DOHH2 (cell line): Measurements from ENCODE around the gene SYT7.

Experiments
- H3F3A ChIP-seq: fragments of 200-600 bp; sonication (generic), shearing (Covaris generic); 2 replicates; pipeline ENCODE4 v1.6.0; 2016; ENCODE audit warnings: antibody characterized with exemption, mild to moderate bottlenecking; ENCODE audit not compliant: control insufficient read depth, insufficient read depth
- H3K27ac ChIP-seq: fragments of 200-600 bp; sonication (generic); 2 replicates; pipeline ENCODE4 v1.5.1; 2014; ENCODE audit warnings: low read depth, mild to moderate bottlenecking, low read length, moderate library complexity
- H3K27me3 ChIP-seq: fragments of 200-600 bp; sonication (generic); 2 replicates; pipeline ENCODE4 v1.6.1; 2014; ENCODE audit warnings: mild to moderate bottlenecking, low read length, mixed read lengths; ENCODE audit not compliant: control insufficient read depth
- H3K36me3 ChIP-seq: fragments of 200-600 bp; sonication (generic); 2 replicates; pipeline ENCODE4 v1.6.1; 2014; ENCODE audit warnings: mild to moderate bottlenecking, low read length, moderate library complexity, mixed read lengths; ENCODE audit not compliant: control insufficient read depth
- H3K4me1 ChIP-seq: fragments of 200-600 bp; sonication (generic); 2 replicates; pipeline ENCODE4 v1.6.1; 2014; ENCODE audit warnings: mild to moderate bottlenecking, low read length, mixed read lengths; ENCODE audit not compliant: control insufficient read depth
- H3K4me2 ChIP-seq: fragments of 200-600 bp; sonication (generic); 2 replicates; pipeline ENCODE4 v1.6.0; 2014; ENCODE audit warnings: mild to moderate bottlenecking, low read length, moderate library complexity
- H3K4me3 ChIP-seq: fragments of 200-600 bp; sonication (generic); 2 replicates; pipeline ENCODE4 v1.5.1; 2014; ENCODE audit warnings: mild to moderate bottlenecking, low read length, mixed read lengths
- H3K79me2 ChIP-seq: fragments of 200-600 bp; sonication (generic); 2 replicates; pipeline ENCODE4 v1.6.1; 2014; ENCODE audit warnings: mild to moderate bottlenecking, low read length, mixed read lengths; ENCODE audit not compliant: control insufficient read depth
- H3K9me2 ChIP-seq: fragments of 200-600 bp; sonication (generic); replicated peaks from 2 replicates; pipeline ENCODE4 v1.6.1; 2014; ENCODE audit warnings: mild to moderate bottlenecking, low read length, mixed read lengths; ENCODE audit not compliant: control insufficient read depth
- H3K9me3 ChIP-seq: fragments of 200-600 bp; sonication (generic); 2 replicates; pipeline ENCODE4 v1.6.1; 2014; ENCODE audit warnings: antibody characterized with exemption, low read length, mixed read lengths; ENCODE audit not compliant: control insufficient read depth, insufficient read depth
- H4K20me1 ChIP-seq: fragments of 200-600 bp; sonication (generic); 2 replicates; pipeline ENCODE4 v1.6.0; 2014; ENCODE audit warnings: low read depth, mild to moderate bottlenecking, antibody characterized with exemption, low read length, moderate library complexity; ENCODE audit not compliant: control insufficient read depth, insufficient read depth
- CTCF ChIP-seq: fragments of 200-600 bp; sonication (generic); IDR thresholded peaks from one replicate; pipeline ENCODE4 v1.5.1; 2014; ENCODE audit warnings: antibody characterized with exemption, mild to moderate bottlenecking, low read depth, low read length; ENCODE audit not compliant: poor library complexity, severe bottlenecking
- EZH2phosphoT487 ChIP-seq: fragments of 200-600 bp; sonication (generic); IDR thresholded peaks from 2 replicates; pipeline ENCODE4 v1.6.1; 2017; ENCODE audit warnings: borderline replicate concordance, mild to moderate bottlenecking, antibody characterized with exemption, low read length, moderate library complexity, mixed read lengths

SYT7 gene

GRCh38 chr11:61628662-61628970, 47.7 kb upstream of the SYT7 start:
- no peaks in the 10 kb centered on the region for H3K36me3 ChIP-seq
- H3K27me3 ChIP-seq: no peaks in the 10 kb centered on the region
- H3K4me3 ChIP-seq: no peak overlapping the region
- H3K9me3 ChIP-seq: no peaks in the 10 kb centered on the region
- no peaks in the 10 kb centered on the region for H3K4me1 ChIP-seq
- no peak overlapping the region for H3K4me2 ChIP-seq
- TF ChIP-seq CTCF (no peak), EZH2phosphoT487 (no peak)
- H4K20me1 ChIP-seq: no peaks in the 10 kb centered on the region
- H3K27ac ChIP-seq: no peak overlapping the region
- H3K9me2 ChIP-seq: no peaks in the 10 kb centered on the region
- H3F3A ChIP-seq: no peaks in the 10 kb centered on the region
- H3K79me2 ChIP-seq: no peaks in the 10 kb centered on the region

GRCh38 chr11:61627850-61628661, 47.2 kb upstream of the SYT7 start:
- Histone ChIP-seq H3K27ac (no peak overlapping the region), H3K9me3 (no peaks in the 10 kb centered on the region), H3K36me3 (no peaks in the 10 kb centered on the region), H3K9me2 (no peaks in the 10 kb centered on the region), H3K27me3 (no peaks in the 10 kb centered on the region), H3F3A (no peaks in the 10 kb centered on the region), H3K79me2 (no peaks in the 10 kb centered on the region), H3K4me2 (no peak overlapping the region), H3K4me3 (no peak overlapping the region), H4K20me1 (no peaks in the 10 kb centered on the region), H3K4me1 (no peaks in the 10 kb centered on the region)
- TF ChIP-seq CTCF: peak; percentile 89
- no peak for TF ChIP-seq EZH2phosphoT487

GRCh38 chr11:61626580-61627380, 45.9 kb upstream of the SYT7 start:
- Histone ChIP-seq H3K27me3 (no peaks in the 10 kb centered on the region), H3K4me1 (no peaks in the 10 kb centered on the region), H3K79me2 (no peaks in the 10 kb centered on the region), H3K9me2 (no peaks in the 10 kb centered on the region), H3K9me3 (no peaks in the 10 kb centered on the region), H3K4me3 (no peak overlapping the region), H4K20me1 (no peaks in the 10 kb centered on the region), H3F3A (no peaks in the 10 kb centered on the region), H3K36me3 (no peaks in the 10 kb centered on the region), H3K27ac (no peak overlapping the region), H3K4me2 (no peak overlapping the region)
- no peak for TF ChIP-seq EZH2phosphoT487
- TF ChIP-seq CTCF: no peak
